ENCODE results near the gene INTS1. TPM values are rescaled to one million over a fixed set of nuclear protein-coding genes. Genes with fewer than 3 reads are reported as not detected.

INTS1 gene
- total and polyA plus RNA-seq, 4 donors = 31.2 to 121 (median 46.0) TPM

- no peaks in the 10 kb centered on the region for H3K9me3 ChIP-seq (ENCODE audit: control insufficient read depth in 4 of 4, insufficient read depth in 3 of 4, low read length in 3 of 4)
- peaks cover 0 to 14% (median 5%) of the 10 kb centered on the region in 5 donors for H3K4me1 ChIP-seq (ENCODE audit: control insufficient read depth in 5 of 5, insufficient read depth in 5 of 5, low read length in 5 of 5)
- no peaks in the 10 kb centered on the region for H3K27me3 ChIP-seq (ENCODE audit: control insufficient read depth in 3 of 3, insufficient read depth in 3 of 3, low read length in 2 of 3)
- ATAC-seq (ENCODE audit: insufficient read depth, low FRiP score) = no peak
- peaks cover 6 to 63% (median 16%) of the 10 kb centered on the region in 4 donors for H3K36me3 ChIP-seq (ENCODE audit: control insufficient read depth in 4 of 4, insufficient read depth in 4 of 4, low read length in 4 of 4)
- no peak overlapping the region for H3K27ac ChIP-seq (ENCODE audit: low read depth in 1 of 2, low read length in 1 of 2)
- DNase-seq = no peak
- 96 to 97% methylated on average over 33 to 34 of the region's 34 CpGs for WGBS, 2 donors
- no peak overlapping the region for H3K9ac ChIP-seq (ENCODE audit: insufficient read depth in 1 of 2, low read length in 2 of 2)
- H3K4me3 ChIP-seq = no peak overlapping the region
- no peak for TF ChIP-seq CTCF (IDR thresholded peaks at IDR 0.05; ENCODE audit: control extremely low read depth, extremely low read depth)
Observed at GRCh38 chr7:1500064-1500807, 4.0 kb downstream of the INTS1 start.

GRCh38 chr7:1499367-1500029 is 4.7 kb downstream of the INTS1 start:
- H3K27ac ChIP-seq (ENCODE audit: low read depth in 1 of 2, low read length in 1 of 2) = no peak overlapping the region
- DNase-seq = no peak
- no peak overlapping the region for H3K9ac ChIP-seq (ENCODE audit: insufficient read depth in 1 of 2, low read length in 2 of 2)
- TF ChIP-seq CTCF (IDR thresholded peaks at IDR 0.05; ENCODE audit: control extremely low read depth, extremely low read depth) = no peak
- no peak for ATAC-seq (ENCODE audit: insufficient read depth, low FRiP score)
- H3K27me3 ChIP-seq (ENCODE audit: control insufficient read depth in 3 of 3, insufficient read depth in 3 of 3, low read length in 2 of 3) = no peaks in the 10 kb centered on the region
- H3K4me1 ChIP-seq (ENCODE audit: control insufficient read depth in 5 of 5, insufficient read depth in 5 of 5, low read length in 5 of 5) = peaks cover 0 to 14% (median 5%) of the 10 kb centered on the region in 5 donors
- no peaks in the 10 kb centered on the region for H3K9me3 ChIP-seq (ENCODE audit: control insufficient read depth in 4 of 4, insufficient read depth in 3 of 4, low read length in 3 of 4)
- H3K4me3 ChIP-seq = no peak overlapping the region
- WGBS, 2 donors = 91 to 92% methylated on average over 31 to 33 of the region's 33 CpGs
- H3K36me3 ChIP-seq (ENCODE audit: control insufficient read depth in 4 of 4, insufficient read depth in 4 of 4, low read length in 4 of 4) = peaks cover 6 to 71% (median 19%) of the 10 kb centered on the region in 4 donors

GRCh38 chr7:1498370-1499305 is 5.6 kb downstream of the INTS1 start:
- Histone ChIP-seq H3K4me1 (ENCODE audit: control insufficient read depth in 5 of 5, insufficient read depth in 5 of 5, low read length in 5 of 5) (peaks cover 0 to 12% (median 5%) of the 10 kb centered on the region in 5 donors), H3K4me3 (no peak overlapping the region), H3K27ac (ENCODE audit: low read depth in 1 of 2, low read length in 1 of 2) (no peak overlapping the region), H3K36me3 (ENCODE audit: control insufficient read depth in 4 of 4, insufficient read depth in 4 of 4, low read length in 4 of 4) (peaks cover 6 to 79% (median 21%) of the 10 kb centered on the region in 4 donors), H3K27me3 (ENCODE audit: control insufficient read depth in 3 of 3, insufficient read depth in 3 of 3, low read length in 2 of 3) (no peaks in the 10 kb centered on the region), H3K9ac (ENCODE audit: insufficient read depth in 1 of 2, low read length in 2 of 2) (no peak overlapping the region), H3K9me3 (ENCODE audit: control insufficient read depth in 4 of 4, insufficient read depth in 3 of 4, low read length in 3 of 4) (no peaks in the 10 kb centered on the region)
- TF ChIP-seq CTCF (IDR thresholded peaks at IDR 0.05; ENCODE audit: control extremely low read depth, extremely low read depth) = no peak
- WGBS, 2 donors = 95 to 96% methylated on average over 51 to 62 of the region's 62 CpGs
- ATAC-seq (ENCODE audit: insufficient read depth, low FRiP score) = no peak
- DNase-seq = no peak

Measured in lung (tissue), 12 donors.